HG03064 (cell line): ENCODE results near the gene KAT6B.
"Not testable (repeated sequence)": the region's sequence is repeated elsewhere in the genome, so short reads cannot be mapped to it uniquely, and the experiment has no call there.

Experiments used
- ATAC-seq: cut with Tn5 transposase; IDR thresholded peaks from one replicate; pipeline ENCODE4 v1.9.1; 2021; ENCODE audit warnings: low read depth; ENCODE audit not compliant: unreplicated experiment

Gene KAT6B

GRCh38 chr10:74826142-74827044 is at the start of gene KAT6B:
KAT6B (plus strand) TSS chr10:74826600; CDS start chr10:74842858, 16,258 bp downstream.
- ATAC-seq = peak; percentile 81

- no peak for ATAC-seq
These were observed 47.8 kb upstream of the KAT6B start for GRCh38 chr10:74778436-74779094.

GRCh38 chr10:74781870-74782269 is 44.5 kb upstream of the KAT6B start:
- not testable (repeated sequence) for ATAC-seq

- no peak for ATAC-seq
These were observed 41.9 kb upstream of the KAT6B start for GRCh38 chr10:74784462-74784861.

GRCh38 chr10:74786126-74786525 is 40.3 kb upstream of the KAT6B start:
- ATAC-seq = no peak

GRCh38 chr10:74787457-74787856 is 38.9 kb upstream of the KAT6B start:
- ATAC-seq = no peak

GRCh38 chr10:74791979-74792378 is 34.4 kb upstream of the KAT6B start:
- not testable (repeated sequence) for ATAC-seq

- ATAC-seq = no peak
These were observed 33.7 kb upstream of the KAT6B start for GRCh38 chr10:74792726-74793125.

GRCh38 chr10:74793240-74793639 is 33.2 kb upstream of the KAT6B start:
- not testable (repeated sequence) for ATAC-seq

GRCh38 chr10:74794531-74794930 is 31.9 kb upstream of the KAT6B start:
- ATAC-seq = no peak

- no peak for ATAC-seq
These were observed 28.9 kb upstream of the KAT6B start for GRCh38 chr10:74797550-74797949.

- ATAC-seq = no peak
These were observed 26.6 kb upstream of the KAT6B start for GRCh38 chr10:74799721-74800221.

- ATAC-seq = no peak
These were observed 25.0 kb upstream of the KAT6B start for GRCh38 chr10:74801447-74801846.

- ATAC-seq = no peak
These were observed 17.9 kb upstream of the KAT6B start for GRCh38 chr10:74808501-74808900.

GRCh38 chr10:74810087-74810486 is 16.3 kb upstream of the KAT6B start:
- ATAC-seq = no peak

- no peak for ATAC-seq
These were observed 12.8 kb upstream of the KAT6B start for GRCh38 chr10:74813381-74814259.

- ATAC-seq = no peak
These were observed 11.6 kb upstream of the KAT6B start for GRCh38 chr10:74814797-74815196.

- no peak for ATAC-seq
These were observed 9.4 kb upstream of the KAT6B start for GRCh38 chr10:74816824-74817498.

GRCh38 chr10:74821501-74821900 is 4.9 kb upstream of the KAT6B start:
- ATAC-seq = no peak

- no peak for ATAC-seq
These were observed 4.3 kb upstream of the KAT6B start for GRCh38 chr10:74822101-74822500.
